ENCODE data around the gene SLC38A3. TPM values are rescaled to one million over a fixed set of nuclear protein-coding genes. Genes with fewer than 3 reads are reported as not detected.
A peak's percentile ranks its signal among the peaks of the same experiment; 100 is the strongest.

The SLC38A3 gene
- total and polyA plus RNA-seq, 9 of the 15 experiments (the other 6 are each of a cell fraction or from before 2014, with no cell fraction given), result 0.09 to 0.38 (median 0.16) TPM; not detected in 6

GRCh38 chr3:50260027-50260941 is 55.2 kb downstream of the SLC38A3 start (continued):
- no peak for TF ChIP-seq ASH1L (IDR thresholded peaks at IDR 0.05; ENCODE audit: borderline replicate concordance, low read depth, partially characterized antibody)
- no peak for TF ChIP-seq PPARD (CRISPR knock-in tag; IDR thresholded peaks at IDR 0.05)
- no peak for TF ChIP-seq DMBX1 (CRISPR knock-in tag; IDR thresholded peaks at IDR 0.05; ENCODE audit: borderline replicate concordance)
- TF ChIP-seq RBM17 (IDR thresholded peaks at IDR 0.05; ENCODE audit: borderline replicate concordance, low read depth, low read length), result no peak
- no peak for TF ChIP-seq RBM39 (optimal IDR thresholded peaks at IDR 0.05; ENCODE audit: low read depth, low read length)
- TF ChIP-seq ZNF174 (CRISPR knock-in tag; IDR thresholded peaks at IDR 0.05), result no peak
- TF ChIP-seq, protein P1, sequence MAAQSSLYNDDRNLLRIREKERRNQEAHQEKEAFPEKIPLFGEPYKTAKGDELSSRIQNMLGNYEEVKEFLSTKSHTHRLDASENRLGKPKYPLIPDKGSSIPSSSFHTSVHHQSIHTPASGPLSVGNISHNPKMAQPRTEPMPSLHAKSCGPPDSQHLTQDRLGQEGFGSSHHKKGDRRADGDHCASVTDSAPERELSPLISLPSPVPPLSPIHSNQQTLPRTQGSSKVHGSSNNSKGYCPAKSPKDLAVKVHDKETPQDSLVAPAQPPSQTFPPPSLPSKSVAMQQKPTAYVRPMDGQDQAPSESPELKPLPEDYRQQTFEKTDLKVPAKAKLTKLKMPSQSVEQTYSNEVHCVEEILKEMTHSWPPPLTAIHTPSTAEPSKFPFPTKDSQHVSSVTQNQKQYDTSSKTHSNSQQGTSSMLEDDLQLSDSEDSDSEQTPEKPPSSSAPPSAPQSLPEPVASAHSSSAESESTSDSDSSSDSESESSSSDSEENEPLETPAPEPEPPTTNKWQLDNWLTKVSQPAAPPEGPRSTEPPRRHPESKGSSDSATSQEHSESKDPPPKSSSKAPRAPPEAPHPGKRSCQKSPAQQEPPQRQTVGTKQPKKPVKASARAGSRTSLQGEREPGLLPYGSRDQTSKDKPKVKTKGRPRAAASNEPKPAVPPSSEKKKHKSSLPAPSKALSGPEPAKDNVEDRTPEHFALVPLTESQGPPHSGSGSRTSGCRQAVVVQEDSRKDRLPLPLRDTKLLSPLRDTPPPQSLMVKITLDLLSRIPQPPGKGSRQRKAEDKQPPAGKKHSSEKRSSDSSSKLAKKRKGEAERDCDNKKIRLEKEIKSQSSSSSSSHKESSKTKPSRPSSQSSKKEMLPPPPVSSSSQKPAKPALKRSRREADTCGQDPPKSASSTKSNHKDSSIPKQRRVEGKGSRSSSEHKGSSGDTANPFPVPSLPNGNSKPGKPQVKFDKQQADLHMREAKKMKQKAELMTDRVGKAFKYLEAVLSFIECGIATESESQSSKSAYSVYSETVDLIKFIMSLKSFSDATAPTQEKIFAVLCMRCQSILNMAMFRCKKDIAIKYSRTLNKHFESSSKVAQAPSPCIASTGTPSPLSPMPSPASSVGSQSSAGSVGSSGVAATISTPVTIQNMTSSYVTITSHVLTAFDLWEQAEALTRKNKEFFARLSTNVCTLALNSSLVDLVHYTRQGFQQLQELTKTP (IDR thresholded peaks at IDR 0.05; ENCODE audit: low read depth in 1 of 2, partially characterized antibody in 2 of 2), result no peak
- TF ChIP-seq CEBPZ (IDR thresholded peaks at IDR 0.05; ENCODE audit: borderline replicate concordance, low read depth, low read length), result no peak
- TF ChIP-seq, protein P2, sequence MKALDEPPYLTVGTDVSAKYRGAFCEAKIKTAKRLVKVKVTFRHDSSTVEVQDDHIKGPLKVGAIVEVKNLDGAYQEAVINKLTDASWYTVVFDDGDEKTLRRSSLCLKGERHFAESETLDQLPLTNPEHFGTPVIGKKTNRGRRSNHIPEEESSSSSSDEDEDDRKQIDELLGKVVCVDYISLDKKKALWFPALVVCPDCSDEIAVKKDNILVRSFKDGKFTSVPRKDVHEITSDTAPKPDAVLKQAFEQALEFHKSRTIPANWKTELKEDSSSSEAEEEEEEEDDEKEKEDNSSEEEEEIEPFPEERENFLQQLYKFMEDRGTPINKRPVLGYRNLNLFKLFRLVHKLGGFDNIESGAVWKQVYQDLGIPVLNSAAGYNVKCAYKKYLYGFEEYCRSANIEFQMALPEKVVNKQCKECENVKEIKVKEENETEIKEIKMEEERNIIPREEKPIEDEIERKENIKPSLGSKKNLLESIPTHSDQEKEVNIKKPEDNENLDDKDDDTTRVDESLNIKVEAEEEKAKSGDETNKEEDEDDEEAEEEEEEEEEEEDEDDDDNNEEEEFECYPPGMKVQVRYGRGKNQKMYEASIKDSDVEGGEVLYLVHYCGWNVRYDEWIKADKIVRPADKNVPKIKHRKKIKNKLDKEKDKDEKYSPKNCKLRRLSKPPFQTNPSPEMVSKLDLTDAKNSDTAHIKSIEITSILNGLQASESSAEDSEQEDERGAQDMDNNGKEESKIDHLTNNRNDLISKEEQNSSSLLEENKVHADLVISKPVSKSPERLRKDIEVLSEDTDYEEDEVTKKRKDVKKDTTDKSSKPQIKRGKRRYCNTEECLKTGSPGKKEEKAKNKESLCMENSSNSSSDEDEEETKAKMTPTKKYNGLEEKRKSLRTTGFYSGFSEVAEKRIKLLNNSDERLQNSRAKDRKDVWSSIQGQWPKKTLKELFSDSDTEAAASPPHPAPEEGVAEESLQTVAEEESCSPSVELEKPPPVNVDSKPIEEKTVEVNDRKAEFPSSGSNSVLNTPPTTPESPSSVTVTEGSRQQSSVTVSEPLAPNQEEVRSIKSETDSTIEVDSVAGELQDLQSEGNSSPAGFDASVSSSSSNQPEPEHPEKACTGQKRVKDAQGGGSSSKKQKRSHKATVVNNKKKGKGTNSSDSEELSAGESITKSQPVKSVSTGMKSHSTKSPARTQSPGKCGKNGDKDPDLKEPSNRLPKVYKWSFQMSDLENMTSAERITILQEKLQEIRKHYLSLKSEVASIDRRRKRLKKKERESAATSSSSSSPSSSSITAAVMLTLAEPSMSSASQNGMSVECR (CRISPR knock-in tag; IDR thresholded peaks at IDR 0.05), result peak; percentile 20; the same call in 1 of the 2 replicates
- no peak for TF ChIP-seq KDM2B (CRISPR knock-in tag; IDR thresholded peaks at IDR 0.05)
- TF ChIP-seq U2AF2 (optimal IDR thresholded peaks at IDR 0.05; ENCODE audit: low read depth, low read length), result no peak
- no peak for TF ChIP-seq MEF2A (IDR thresholded peaks at IDR 0.05; ENCODE audit: control insufficient read depth, low read depth, low read length)
- TF ChIP-seq EZH2 (IDR thresholded peaks at IDR 0.05; ENCODE audit: borderline replicate concordance, low read depth, low read length), result no peak
- no peak for TF ChIP-seq DIDO1 (tag; IDR thresholded peaks at IDR 0.05; ENCODE audit: low read depth)

Measured in K562 (cell line).